ENCODE measurements around the gene KIF1B. TPM values are rescaled to one million over a fixed set of nuclear protein-coding genes. Genes with fewer than 3 reads are reported as not detected.

Gene KIF1B
- total and polyA plus RNA-seq, 10 of the 15 experiments (the other 5 are each of a cell fraction or from before 2014, with no cell fraction given): 2.1 to 16.5 (median 8.7) TPM

DNA sequence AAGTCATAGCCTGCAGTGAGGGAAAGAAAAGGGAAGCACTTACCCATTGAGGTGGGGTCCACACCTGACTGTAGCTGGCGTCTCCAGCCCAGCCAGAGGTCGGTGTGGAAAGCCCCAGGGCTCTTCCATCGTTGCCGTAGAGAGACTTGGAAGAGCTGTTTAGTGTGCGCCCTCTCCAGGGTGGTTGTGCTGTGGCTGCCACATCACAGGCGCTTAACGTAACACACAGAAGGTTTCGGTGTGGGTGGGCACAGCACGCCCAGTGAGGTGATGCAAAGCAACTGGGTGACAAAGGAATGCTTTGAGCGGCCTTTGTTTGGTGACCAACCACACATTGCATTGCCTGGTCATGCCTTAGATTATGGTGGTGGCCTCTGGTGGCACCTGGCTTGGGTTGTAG, 36.8 kb upstream of the KIF1B start (continued):
- TF ChIP-seq ZNF217 (IDR thresholded peaks at IDR 0.05) (no peak), STAT1 (conservative IDR thresholded peaks at IDR 0.05) (no peak), MEF2A (IDR thresholded peaks at IDR 0.05; ENCODE audit: insufficient read depth, low read depth, low read length) (no peak), SMC3 (IDR thresholded peaks at IDR 0.05; ENCODE audit: borderline replicate concordance, low read length) (no peak), CHD1 (IDR thresholded peaks at IDR 0.05; ENCODE audit: low read depth, low read length) (no peak), MTA3 (IDR thresholded peaks at IDR 0.05; ENCODE audit: borderline replicate concordance, low read length) (0 out of 2 replicates have a peak, but pooled peaks have one; percentile 34), TCF12 (IDR thresholded peaks at IDR 0.05; ENCODE audit: low read depth, low read length) (no peak), RUNX3 (IDR thresholded peaks at IDR 0.05; ENCODE audit: low read length) (peak; percentile 79), ETV6 (conservative IDR thresholded peaks at IDR 0.05 in 1 of 2, IDR thresholded peaks at IDR 0.05 in 1 of 2; ENCODE audit: borderline replicate concordance in 1 of 2, low read depth in 1 of 2) (no peak), BHLHE40 (IDR thresholded peaks at IDR 0.05; ENCODE audit: borderline replicate concordance in 1 of 2, low read depth in 2 of 2, low read length in 1 of 2) (peak in 1 of 2 experiments; percentile 64; a peak in 2 of 4 replicates), SPI1 (IDR thresholded peaks at IDR 0.05; ENCODE audit: borderline replicate concordance, insufficient read depth, low read depth, low read length) (peak; percentile 25; the same call in 1 of the 2 replicates)
- TF ChIP-seq, protein P1, sequence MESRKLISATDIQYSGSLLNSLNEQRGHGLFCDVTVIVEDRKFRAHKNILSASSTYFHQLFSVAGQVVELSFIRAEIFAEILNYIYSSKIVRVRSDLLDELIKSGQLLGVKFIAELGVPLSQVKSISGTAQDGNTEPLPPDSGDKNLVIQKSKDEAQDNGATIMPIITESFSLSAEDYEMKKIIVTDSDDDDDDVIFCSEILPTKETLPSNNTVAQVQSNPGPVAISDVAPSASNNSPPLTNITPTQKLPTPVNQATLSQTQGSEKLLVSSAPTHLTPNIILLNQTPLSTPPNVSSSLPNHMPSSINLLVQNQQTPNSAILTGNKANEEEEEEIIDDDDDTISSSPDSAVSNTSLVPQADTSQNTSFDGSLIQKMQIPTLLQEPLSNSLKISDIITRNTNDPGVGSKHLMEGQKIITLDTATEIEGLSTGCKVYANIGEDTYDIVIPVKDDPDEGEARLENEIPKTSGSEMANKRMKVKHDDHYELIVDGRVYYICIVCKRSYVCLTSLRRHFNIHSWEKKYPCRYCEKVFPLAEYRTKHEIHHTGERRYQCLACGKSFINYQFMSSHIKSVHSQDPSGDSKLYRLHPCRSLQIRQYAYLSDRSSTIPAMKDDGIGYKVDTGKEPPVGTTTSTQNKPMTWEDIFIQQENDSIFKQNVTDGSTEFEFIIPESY (IDR thresholded peaks at IDR 0.05): no peak
- TF ChIP-seq, protein P2, sequence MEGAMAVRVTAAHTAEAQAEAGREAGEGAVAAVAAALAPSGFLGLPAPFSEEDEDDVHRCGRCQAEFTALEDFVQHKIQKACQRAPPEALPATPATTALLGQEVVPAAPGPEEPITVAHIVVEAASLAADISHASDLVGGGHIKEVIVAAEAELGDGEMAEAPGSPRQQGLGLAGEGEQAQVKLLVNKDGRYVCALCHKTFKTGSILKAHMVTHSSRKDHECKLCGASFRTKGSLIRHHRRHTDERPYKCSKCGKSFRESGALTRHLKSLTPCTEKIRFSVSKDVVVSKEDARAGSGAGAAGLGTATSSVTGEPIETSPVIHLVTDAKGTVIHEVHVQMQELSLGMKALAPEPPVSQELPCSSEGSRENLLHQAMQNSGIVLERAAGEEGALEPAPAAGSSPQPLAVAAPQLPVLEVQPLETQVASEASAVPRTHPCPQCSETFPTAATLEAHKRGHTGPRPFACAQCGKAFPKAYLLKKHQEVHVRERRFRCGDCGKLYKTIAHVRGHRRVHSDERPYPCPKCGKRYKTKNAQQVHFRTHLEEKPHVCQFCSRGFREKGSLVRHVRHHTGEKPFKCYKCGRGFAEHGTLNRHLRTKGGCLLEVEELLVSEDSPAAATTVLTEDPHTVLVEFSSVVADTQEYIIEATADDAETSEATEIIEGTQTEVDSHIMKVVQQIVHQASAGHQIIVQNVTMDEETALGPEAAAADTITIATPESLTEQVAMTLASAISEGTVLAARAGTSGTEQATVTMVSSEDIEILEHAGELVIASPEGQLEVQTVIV (IDR thresholded peaks at IDR 0.05; ENCODE audit: borderline replicate concordance, partially characterized antibody): no peak
